Epithelial cell of esophagus (primary cell): ENCODE results near the gene TMEM9.

Experiments
- DNase-seq: peaks from one replicate; pipeline ENCODE4 v3.0.0; 2010; ENCODE audit warnings: low read depth
- H3K4me3 ChIP-seq: 2 replicates; pipeline ENCODE4 v1.5.1; 2011; ENCODE audit warnings: mild to moderate bottlenecking, low read length, control low read depth
- CTCF ChIP-seq: IDR thresholded peaks from 2 replicates; pipeline ENCODE4 v1.5.1; 2011; ENCODE audit warnings: low read depth, mild to moderate bottlenecking, low read length, control low read depth, inconsistent platforms; ENCODE audit not compliant: insufficient read depth; ENCODE audit errors: missing control alignments

TMEM9 gene

GRCh38 chr1:201110138-201110537 is 44.1 kb downstream of the TMEM9 start:
- no peak overlapping the region for H3K4me3 ChIP-seq
- DNase-seq, result no peak
- TF ChIP-seq CTCF, result no peak

- no peak for TF ChIP-seq CTCF
- DNase-seq, result no peak
- no peak overlapping the region for H3K4me3 ChIP-seq
These were observed 44.6 kb downstream of the TMEM9 start for GRCh38 chr1:201109651-201110050.

- H3K4me3 ChIP-seq, result no peak overlapping the region
- DNase-seq, result no peak
- no peak for TF ChIP-seq CTCF
These were observed 45.7 kb downstream of the TMEM9 start for GRCh38 chr1:201108614-201109013.

- no peak for TF ChIP-seq CTCF
- no peak overlapping the region for H3K4me3 ChIP-seq
- no peak for DNase-seq
These were observed 48.6 kb downstream of the TMEM9 start for GRCh38 chr1:201105688-201106087.

- DNase-seq, result no peak
- H3K4me3 ChIP-seq, result no peak overlapping the region
- no peak for TF ChIP-seq CTCF
These were observed 50.1 kb downstream of the TMEM9 start for GRCh38 chr1:201104141-201104540.

- DNase-seq, result no peak
- no peak overlapping the region for H3K4me3 ChIP-seq
- TF ChIP-seq CTCF, result no peak
These were observed 50.6 kb downstream of the TMEM9 start for GRCh38 chr1:201103666-201104065.

- H3K4me3 ChIP-seq, result no peak overlapping the region
- DNase-seq, result no peak
- TF ChIP-seq CTCF, result no peak
These were observed 53.9 kb downstream of the TMEM9 start for GRCh38 chr1:201100169-201100930.
